Skin epidermis (tissue), 12 donors: Measurements from ENCODE around the gene ZBED1.

Source experiments
- H3K27ac ChIP-seq, 21 experiments: fragments of 200-600 bp; sonication (generic) in 11 of 21; one replicate each; pipeline ENCODE4 v1.5.0; 2020; ENCODE audit warnings: mild to moderate bottlenecking in 3 of 21, inconsistent platforms in 2 of 21, moderate library complexity in 2 of 21
- H3K4me3 ChIP-seq, 7 experiments: fragments of 200-600 bp; sonication (generic) in 2 of 7; one replicate each; pipeline ENCODE4 v1.5.0; 2020; ENCODE audit warnings: inconsistent platforms in 2 of 7, mild to moderate bottlenecking in 2 of 7, moderate library complexity in 1 of 7

ZBED1 gene

DNA sequence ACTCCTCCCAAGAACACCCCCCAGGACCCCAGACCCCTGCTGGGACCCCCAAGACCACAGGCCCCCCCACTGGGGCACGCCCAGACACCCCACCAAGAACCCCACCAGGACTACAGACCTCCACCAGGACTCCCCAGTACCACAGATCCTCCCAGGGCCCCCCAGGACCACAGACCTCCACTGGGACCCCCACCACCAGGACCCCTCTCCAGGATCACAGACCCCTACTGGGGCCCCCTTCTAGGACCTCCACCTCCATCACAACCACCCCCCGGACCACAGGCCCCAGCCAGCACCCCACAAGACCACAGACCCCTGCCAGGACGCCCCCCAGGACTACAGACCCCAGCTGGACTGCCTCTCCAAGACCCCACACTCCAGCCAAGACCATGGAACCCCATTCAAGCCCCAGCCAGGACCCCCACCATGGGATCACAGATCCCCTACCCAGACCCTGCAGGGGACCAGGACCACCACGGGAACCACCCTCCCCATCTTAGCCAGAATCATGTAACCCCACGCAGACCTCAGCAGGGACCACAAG lies 855 bp upstream of the ZBED1 start:
- peak overlapping the region in 9 of 21 experiments; percentile 0 to 99 (median 95) for H3K27ac ChIP-seq

GRCh38 chrX:2500091-2500802 lies 529 bp downstream of the ZBED1 start:
- Histone ChIP-seq H3K27ac (peak overlapping the region; percentile 80 to 99 (median 94)), H3K4me3 (peak overlapping the region; percentile 56 to 99 (median 78))

More for the DNA sequence above, 855 bp upstream of the ZBED1 start:
- H3K4me3 ChIP-seq: no peak overlapping the region

DNA sequence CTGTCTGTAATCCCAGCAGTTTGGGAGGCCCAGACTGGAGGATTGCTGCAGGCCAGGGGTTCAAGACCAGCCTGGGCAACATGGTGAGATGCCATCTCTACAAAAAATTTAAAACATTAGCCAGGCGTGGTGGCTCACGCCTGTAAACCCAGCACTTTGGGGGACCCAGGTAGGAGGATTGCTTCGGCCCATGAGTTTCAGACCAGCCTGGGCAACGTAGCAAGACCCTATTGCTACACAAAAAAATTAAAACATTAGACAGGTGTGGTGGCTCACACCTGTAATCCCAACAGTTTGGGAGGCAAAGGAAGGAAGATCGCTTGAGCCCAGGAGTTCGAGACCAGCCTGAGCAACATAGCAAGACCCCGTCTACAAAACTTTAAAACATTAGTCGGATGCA lies 1.3 kb downstream of the ZBED1 start:
- peak overlapping the region; percentile 56 to 99 (median 78) for H3K4me3 ChIP-seq
- H3K27ac ChIP-seq: peak overlapping the region in 18 of 21 experiments; percentile 86 to 99 (median 95)

DNA sequence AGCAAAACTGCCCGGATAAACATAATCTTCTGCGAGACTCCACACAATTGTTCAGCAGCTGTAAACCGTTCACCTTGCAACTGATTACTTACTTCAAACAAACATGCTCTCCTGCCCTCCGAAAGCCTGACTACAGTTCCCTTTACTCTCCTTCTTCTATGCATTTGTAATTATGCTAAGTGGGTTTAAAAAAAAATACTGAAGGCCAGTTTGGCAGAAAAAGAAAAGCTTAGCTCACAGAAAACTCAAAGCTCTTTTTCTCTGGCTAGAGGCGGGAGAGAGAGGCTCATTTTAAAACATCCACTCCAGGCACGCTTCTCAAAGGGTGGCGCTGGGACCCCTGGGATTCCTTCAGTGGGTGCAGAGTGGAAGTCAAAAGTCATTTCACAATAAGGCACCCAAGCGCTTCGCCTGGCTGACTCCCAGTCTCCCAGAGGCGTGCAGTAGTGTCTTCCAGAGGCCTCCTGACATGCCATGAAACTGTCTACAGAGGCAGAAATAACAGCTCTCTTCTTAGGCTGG lies 1.9 kb downstream of the ZBED1 start:
- Histone ChIP-seq H3K27ac (peak overlapping the region in 18 of 21 experiments; percentile 20 to 99 (median 94)), H3K4me3 (peak overlapping the region in 5 of 7 experiments; percentile 3 to 99 (median 74))

DNA sequence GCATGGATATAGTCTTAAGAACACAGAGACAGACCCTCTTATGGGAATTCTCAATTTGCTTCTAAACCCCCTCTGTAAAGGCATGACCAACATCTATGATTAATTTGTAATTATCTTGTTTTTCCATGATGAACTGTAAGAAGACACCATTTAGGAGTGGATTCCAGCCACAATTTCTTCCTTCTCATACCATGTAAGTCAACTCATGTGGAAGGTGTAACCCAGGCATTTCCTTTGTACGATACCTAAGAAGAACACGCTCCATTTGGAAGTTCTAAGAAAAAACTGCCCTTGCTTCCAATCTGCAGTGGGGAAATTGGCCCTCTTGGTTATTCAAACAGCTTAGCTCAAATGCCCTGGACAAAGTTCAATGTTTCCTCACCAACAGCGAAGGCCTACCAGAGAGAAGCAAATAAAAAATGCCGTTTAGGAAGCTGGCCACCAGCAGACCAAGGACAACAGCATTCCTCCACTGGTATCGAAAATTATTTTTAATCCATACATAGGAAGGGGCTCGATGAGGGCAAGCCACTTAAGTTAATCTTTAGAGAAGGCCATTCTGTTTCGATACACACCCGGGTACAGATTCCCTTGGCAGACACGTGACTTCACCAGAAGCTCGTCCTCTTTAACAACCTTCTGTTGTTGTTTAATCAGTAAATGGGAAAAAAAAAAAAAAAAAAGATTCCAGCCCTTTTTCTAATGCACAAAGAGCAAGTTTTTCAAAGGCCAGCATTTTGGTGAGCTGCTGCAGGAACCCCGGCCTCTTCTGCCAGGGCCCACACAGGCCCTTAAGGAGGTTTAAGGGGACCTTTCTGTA lies 2.6 kb downstream of the ZBED1 start:
- H3K27ac ChIP-seq: peak overlapping the region in 18 of 21 experiments; percentile 20 to 99 (median 94)
- peak overlapping the region in 5 of 7 experiments; percentile 3 to 99 (median 74) for H3K4me3 ChIP-seq

DNA sequence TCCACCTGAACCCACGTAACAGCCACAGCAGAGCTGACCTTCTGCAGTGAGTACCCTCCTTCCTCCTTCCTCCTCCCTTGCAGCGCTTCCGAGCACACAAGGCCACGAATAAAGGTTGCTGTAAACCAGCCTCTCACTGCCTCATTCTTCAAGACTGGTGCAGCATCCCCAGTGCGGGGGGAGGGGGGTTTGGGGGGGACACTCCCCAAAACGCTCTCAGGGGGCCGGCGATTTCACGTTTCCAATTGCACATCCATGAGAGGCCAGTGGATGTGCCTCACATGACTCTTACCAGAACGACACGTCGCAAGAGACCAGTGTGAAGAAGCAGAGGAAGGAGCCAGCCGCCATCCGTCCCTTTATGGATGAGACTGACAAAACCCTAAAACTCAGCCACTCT lies 5.2 kb downstream of the ZBED1 start:
- Histone ChIP-seq H3K27ac (no peak overlapping the region), H3K4me3 (no peak overlapping the region)

DNA sequence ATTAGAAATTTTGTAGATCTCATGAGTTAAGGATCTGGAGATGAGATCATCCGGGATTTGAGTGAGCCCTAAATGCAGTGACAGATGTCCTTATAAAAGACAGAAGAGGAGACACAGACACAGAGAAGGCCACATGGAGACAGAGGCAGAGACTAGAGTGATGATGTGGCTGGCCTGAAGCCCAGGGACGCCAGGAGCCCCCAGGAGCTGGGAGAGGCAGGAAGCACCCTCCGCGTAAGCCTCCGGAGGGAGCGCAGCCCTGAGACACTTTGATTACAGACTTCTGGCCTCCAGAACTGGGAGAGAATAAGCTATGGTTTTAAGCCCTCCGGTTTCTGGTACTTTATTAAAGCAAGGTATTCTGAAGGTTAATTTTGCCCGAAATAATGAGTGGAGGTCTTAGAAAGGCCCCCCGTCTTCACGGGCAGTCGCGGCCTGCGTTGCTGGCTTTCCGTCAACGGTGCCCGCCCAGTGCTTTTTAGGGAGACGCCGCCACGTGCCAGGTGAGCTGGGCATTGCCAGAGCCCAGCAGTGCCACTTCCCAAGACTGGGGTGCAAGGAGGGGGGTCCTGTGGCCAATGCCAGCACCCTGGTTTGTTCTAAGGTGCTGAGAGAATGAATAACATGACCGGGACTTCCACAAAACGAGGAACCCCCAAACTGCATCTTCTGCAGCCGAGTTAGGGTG lies 8.1 kb downstream of the ZBED1 start:
- H3K27ac ChIP-seq: no peak overlapping the region
- H3K4me3 ChIP-seq: no peak overlapping the region

DNA sequence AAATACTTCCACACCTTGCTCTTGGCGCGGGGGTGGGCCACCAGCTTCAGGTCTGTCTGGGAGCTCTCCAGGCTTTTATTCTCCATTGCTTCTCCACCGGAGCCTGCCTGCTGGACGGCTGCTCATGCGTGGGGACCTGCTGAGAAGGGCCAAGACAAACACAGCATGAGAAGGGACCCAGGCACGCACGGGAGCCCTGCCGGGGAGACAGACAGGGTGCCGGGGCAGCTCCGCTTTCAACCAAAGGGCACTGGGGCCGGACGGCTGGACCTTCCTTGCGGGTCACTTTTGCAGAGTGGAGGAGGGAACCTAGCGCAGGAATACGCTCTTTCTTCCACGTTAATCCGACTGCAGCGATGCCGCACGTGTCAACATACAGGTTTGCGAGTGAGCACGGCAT lies 10.1 kb downstream of the ZBED1 start:
- H3K27ac ChIP-seq: no peak overlapping the region
- H3K4me3 ChIP-seq: no peak overlapping the region

DNA sequence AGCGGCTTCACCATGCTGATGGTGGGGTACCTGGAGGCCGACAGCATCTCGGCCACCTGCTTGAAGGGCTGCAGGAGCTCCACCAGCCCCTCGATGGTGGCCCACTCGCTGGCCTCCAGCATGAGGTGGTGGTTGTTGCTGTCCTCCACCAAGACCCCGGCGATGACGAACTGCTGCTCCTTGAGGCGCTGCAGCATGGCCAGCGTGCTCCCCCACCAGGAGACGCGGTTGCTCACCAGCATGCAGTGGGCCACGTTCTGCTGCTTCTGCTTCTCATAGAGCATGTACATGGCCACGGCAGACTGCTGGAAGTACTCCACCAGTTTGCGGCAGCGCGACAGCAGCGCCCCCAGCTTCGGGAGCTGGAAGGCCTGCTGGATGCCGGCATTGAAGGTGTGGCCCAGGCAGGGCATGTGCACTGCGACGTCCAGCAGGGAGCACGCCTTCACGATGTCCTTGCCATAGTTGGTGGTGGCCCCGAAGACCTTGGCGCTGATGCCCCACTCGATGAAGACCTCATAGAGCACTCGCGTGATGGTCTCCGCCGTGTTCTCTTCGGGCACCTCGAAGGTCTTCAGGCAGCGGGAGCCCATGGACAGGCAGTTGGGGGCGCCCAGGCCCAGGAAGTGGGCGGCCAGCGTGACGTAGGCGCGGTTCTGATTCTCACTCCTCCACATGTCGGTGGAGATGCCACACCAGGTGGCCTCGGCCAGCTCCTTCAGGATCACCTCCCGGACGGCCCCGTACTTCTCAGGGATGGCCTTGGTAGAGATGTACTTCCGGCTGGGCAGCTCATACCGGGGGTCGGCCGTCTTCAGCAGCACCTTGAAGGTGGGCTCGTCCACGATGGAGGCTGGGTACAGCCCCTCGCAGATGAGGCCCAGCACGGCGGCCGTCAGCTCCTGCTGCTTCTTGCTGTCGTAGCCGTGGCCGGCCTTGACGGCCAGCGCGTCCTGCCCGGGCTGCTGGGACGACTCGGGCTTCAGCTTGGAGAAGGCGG lies 11.0 kb downstream of the ZBED1 start:
- Histone ChIP-seq H3K27ac (no peak overlapping the region), H3K4me3 (no peak overlapping the region)

DNA sequence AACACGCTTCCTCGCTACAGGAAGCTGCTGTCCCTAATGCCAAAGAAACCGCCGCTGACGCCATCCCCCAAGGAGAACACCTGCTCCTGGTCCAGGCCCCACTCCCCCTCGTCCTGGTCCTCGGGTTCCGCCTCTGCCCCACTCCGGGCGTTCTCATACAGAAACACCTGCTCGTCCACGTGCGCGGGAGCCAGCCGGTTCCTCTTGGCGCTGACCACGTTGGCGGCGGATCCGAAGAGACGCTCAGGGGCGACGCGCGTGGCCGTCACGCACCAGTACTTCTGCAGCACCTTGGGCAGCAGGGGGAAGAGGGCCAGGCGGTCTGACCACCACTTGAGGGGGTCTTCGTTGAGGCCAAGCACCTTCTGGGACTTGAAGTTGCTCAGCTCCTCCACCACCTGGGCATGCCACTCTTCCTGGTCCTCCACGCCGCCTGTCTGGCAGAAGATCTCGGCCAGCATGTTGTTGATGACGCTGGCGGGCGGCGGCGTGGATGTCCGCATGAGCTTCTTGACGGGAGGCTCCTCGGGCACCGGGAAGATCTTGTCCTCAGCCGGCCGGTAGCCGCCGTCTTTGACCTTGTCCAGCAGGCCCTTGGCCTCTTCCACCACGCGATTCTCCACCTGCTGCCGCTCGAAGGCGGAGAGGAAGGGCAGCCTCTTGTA lies 12.0 kb downstream of the ZBED1 start:
- H3K27ac ChIP-seq: no peak overlapping the region
- no peak overlapping the region for H3K4me3 ChIP-seq

- Histone ChIP-seq H3K4me3 (no peak overlapping the region), H3K27ac (peak overlapping the region in 2 of 21 experiments; percentile 6 to 32)
Measured at GRCh38 chrX:2487366-2487765, 13.4 kb downstream of the ZBED1 start.

DNA sequence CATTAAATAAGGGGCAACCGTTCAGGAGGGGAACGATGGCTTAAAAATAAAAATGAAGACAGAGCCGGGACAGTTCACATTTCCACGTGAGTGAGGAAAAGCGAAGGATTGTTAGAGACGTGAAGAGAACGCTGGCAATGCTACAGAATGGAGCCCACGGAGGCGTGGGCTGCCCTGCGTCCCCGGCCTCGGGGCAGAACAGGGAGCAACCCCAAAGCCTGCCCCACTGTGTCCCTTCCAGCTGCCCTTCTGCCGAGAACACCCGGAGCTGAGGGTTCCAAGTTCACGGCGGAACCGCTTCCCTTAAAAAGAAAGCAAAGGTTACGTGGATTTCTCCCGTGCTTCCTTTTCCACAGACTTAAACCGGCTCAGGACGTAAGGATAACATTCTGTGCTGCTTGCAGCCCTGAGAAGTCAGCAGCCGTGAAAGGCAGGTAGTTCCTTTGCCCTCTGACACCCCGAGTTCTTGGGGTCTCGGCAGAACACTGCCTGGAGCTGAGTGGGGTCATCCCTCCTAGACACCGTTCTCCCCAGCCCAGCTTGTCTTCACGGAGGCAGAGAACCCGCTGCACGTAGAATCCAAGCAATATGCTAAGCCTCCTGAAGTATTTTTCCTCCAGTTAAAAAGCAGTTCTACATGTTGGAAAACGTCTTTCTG lies 14.2 kb downstream of the ZBED1 start:
- H3K4me3 ChIP-seq: no peak overlapping the region
- H3K27ac ChIP-seq: peak overlapping the region in 6 of 21 experiments; percentile 23 to 79 (median 41)

DNA sequence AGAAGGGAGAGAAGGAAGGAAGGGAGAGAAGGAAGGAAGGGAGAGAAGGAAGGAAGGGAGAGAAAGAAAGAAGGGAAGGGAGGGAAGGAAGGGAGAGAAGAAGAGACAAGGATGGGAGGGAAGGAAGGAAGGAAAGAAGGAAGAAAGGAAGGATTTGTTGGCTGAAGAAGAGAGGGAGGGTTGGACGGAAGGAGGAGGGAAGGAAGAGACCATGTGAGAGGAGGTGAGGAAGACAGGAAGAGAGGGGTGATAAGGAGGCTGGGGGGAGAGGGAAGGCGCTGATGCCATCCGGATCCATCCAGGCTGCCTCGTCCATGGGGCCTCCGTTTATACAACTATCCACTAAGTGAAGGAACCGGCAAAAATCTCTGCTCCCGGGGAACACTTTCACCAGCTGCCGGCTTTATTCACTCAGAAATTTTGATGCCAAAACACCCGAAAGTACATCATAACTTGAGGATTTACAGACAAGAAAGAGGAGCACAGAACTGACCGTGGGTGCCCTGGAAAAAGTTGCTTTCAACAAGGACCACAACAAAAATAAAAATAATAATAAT lies 14.9 kb downstream of the ZBED1 start:
- peak overlapping the region in 1 of 7 experiments; percentile 1 for H3K4me3 ChIP-seq
- H3K27ac ChIP-seq: peak overlapping the region in 12 of 21 experiments; percentile 2 to 79 (median 54)

DNA sequence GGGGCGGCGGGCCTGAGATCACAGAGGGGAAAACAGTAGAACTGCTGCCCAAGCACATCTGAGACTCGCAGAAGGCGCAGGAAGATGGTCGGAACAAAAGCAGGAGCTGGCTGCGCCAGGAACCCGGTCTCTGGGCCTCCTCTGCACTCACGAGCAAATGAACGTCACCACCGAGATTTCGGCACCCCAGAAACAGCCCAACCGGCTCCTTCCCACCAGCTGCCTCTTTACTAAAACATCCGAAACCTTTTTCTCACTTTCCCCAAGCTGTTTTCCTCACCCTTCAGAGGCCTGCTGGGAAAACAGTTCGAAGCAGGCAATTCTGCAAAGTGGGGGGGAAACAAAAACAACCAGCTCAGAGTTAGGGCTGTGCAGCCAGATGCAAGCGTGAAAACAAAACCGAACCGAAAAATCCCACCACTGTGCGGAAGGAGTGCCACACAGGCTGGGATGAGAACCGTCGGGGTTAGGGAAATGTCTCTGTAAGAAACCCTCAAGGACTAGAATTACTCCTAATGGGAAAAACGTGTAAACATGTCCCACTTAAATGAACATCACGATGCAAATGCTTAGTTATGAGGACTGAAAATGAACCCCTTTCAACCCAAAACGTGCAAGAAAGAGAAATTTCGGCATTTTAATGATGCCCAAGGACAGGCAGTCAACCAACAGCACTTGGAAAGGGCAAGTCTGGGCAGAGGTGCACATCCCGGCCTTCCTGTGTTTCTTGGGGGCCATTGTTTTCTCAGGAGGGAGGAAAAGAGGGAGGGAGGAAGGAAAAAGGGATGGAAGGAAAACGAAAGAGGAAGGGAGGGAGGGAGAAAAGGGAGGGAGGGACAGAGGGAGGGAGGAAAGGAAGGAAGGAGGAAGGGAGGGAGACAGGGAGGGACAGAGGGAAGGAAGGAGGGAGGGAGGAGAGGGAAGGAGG lies 15.8 kb downstream of the ZBED1 start:
- H3K27ac ChIP-seq: peak overlapping the region in 16 of 21 experiments; percentile 25 to 79 (median 58)
- H3K4me3 ChIP-seq: peak overlapping the region in 1 of 7 experiments; percentile 8

DNA sequence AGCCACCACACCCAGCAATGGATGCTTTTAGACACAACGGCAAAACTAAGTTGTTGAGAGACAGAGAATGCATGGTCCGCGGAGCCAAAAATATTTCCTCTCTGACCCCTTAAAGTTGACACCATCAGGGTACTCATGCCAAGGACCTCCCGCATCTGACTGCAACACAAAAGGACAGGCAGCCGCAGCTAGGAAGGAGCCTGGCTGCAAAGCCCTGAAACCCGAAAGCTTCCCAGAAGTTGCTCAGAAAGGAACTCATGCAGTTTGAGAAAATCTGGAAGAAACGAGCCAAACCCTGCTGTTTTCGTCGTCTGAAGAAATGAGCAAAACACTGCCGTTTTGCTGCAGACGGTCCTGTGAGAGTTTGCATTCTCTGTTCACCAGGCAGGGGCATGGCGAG lies 16.5 kb downstream of the ZBED1 start:
- Histone ChIP-seq H3K4me3 (peak overlapping the region in 1 of 7 experiments; percentile 8), H3K27ac (peak overlapping the region in 15 of 21 experiments; percentile 25 to 79 (median 59))
